PFSK-1 (cell line): ENCODE results near the gene ZKSCAN8.

ENCODE experiments used
- FOXP2 ChIP-seq: optimal IDR thresholded peaks from 2 replicates; pipeline ENCODE3; 2011; ENCODE audit warnings: borderline replicate concordance, control low read depth, inconsistent platforms; ENCODE audit not compliant: insufficient read depth; ENCODE audit errors: extremely low read length, extremely low read depth
- POLR2AphosphoS5 ChIP-seq: IDR thresholded peaks from 2 replicates; pipeline ENCODE4 v1.6.1; 2012; ENCODE audit warnings: low read depth, mild to moderate bottlenecking, control low read depth, low read length, moderate library complexity
- SIN3A ChIP-seq: IDR thresholded peaks from 2 replicates; pipeline ENCODE4 v1.6.1; 2012; ENCODE audit warnings: mild to moderate bottlenecking, low read length, moderate library complexity, borderline replicate concordance; ENCODE audit not compliant: insufficient read depth
- TAF1 ChIP-seq: IDR thresholded peaks from 2 replicates; pipeline ENCODE4 v1.6.1; 2012; ENCODE audit warnings: low read length, control low read depth, borderline replicate concordance; ENCODE audit not compliant: insufficient read depth
- TF ChIP-seq, protein P1 (sequence below), 2 experiments: IDR thresholded peaks; 2 replicates each; pipeline versions ENCODE4 v1.6.1 to v1.8.0; 2011 to 2012; ENCODE audit warnings: low read depth in 2 of 2, low read length in 2 of 2, control low read depth in 1 of 2, inconsistent platforms in 1 of 2, mild to moderate bottlenecking in 1 of 2, moderate library complexity in 1 of 2; ENCODE audit not compliant: insufficient read depth in 1 of 2

ZKSCAN8 gene

DNA sequence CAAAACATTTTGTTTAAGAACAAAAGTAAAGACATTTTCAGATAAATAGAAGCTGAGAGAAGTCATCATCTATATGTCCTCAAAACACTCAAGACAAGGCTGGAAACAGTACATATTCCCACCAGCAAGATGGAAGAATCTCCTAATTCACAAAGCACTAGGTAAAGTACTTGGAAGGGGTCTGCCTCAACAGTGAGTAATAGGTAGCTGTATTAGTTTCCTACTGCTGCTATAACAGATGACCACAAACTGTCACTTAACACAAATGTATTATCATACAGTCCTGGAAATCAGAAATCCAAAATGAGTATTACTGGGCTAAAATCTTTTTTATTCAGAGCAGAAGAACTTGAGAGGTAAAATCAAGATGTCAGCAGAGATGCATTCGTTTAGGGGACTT, 40.6 kb downstream of the ZKSCAN8 start:
- TF ChIP-seq SIN3A (no peak), POLR2AphosphoS5 (no peak), TAF1 (no peak), FOXP2 (no peak)
- TF ChIP-seq, protein P1, sequence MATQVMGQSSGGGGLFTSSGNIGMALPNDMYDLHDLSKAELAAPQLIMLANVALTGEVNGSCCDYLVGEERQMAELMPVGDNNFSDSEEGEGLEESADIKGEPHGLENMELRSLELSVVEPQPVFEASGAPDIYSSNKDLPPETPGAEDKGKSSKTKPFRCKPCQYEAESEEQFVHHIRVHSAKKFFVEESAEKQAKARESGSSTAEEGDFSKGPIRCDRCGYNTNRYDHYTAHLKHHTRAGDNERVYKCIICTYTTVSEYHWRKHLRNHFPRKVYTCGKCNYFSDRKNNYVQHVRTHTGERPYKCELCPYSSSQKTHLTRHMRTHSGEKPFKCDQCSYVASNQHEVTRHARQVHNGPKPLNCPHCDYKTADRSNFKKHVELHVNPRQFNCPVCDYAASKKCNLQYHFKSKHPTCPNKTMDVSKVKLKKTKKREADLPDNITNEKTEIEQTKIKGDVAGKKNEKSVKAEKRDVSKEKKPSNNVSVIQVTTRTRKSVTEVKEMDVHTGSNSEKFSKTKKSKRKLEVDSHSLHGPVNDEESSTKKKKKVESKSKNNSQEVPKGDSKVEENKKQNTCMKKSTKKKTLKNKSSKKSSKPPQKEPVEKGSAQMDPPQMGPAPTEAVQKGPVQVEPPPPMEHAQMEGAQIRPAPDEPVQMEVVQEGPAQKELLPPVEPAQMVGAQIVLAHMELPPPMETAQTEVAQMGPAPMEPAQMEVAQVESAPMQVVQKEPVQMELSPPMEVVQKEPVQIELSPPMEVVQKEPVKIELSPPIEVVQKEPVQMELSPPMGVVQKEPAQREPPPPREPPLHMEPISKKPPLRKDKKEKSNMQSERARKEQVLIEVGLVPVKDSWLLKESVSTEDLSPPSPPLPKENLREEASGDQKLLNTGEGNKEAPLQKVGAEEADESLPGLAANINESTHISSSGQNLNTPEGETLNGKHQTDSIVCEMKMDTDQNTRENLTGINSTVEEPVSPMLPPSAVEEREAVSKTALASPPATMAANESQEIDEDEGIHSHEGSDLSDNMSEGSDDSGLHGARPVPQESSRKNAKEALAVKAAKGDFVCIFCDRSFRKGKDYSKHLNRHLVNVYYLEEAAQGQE (IDR thresholded peaks at IDR 0.05; ENCODE audit: insufficient read depth in 1 of 2, low read depth in 2 of 2, low read length in 2 of 2) = no peak

DNA sequence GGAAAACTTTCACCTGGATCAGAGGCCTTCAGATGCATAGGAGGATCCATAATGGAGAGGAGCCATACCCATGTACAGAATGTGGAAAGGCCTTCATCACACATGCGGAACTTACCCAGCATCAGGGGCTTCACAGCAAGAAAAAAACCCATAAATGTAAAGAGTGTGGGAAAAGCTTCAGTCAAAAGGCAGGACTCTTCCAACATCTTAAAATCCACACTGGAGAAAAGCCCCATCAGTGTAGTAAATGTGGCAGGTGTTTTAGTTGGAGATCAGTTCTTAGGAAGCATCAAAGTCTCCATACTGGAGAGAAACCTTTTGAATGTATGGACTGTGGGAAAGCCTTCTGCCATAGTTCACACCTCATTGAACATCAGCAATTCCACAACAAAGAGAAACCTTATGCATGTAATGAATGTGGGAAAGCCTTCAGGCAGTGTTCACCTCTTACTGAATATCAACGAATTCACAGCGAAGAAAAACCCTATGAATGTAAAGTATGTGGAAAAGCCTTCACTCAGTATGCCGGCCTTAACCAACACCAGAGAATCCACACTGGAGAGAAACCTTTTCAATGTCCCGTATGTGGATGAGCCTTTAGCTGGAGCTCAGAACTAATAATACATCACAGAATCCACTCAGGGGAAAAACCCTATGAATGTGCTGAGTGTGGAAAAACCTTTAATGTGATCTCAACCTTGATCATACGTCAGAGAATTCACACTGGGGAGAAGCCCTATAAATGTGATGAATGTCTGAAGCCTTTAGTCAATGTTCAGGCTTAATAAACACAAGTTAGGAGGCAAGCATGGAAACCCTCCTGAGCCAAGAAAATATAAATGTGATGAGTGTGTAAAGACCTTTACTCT, 46.7 kb downstream of the ZKSCAN8 start:
- TF ChIP-seq, protein P1 (IDR thresholded peaks at IDR 0.05; ENCODE audit: insufficient read depth in 1 of 2, low read depth in 2 of 2, low read length in 2 of 2) = no peak
- TF ChIP-seq SIN3A = no peak
- TF ChIP-seq POLR2AphosphoS5 = no peak
- TF ChIP-seq TAF1 = no peak
- no peak for TF ChIP-seq FOXP2

DNA sequence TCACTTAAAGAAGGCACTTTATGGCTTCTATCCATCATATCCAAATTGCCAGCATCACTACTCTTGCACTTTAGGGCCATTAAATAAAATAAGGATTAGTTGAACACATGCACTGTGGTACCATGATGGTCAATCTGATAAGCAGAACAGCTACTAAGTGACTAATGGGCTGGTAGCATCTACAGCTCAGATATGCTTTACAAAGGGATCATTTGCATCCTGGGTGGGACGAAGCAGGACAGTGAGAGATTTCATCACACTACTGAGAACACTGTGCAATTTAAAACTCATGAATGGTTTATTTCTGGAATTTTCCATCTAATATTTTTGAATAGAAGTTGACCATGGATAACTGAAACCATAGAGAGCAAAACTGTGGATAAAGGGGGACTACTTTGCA, 58.3 kb downstream of the ZKSCAN8 start:
- TF ChIP-seq, protein P1 (IDR thresholded peaks at IDR 0.05; ENCODE audit: insufficient read depth in 1 of 2, low read depth in 2 of 2, low read length in 2 of 2) = no peak
- TF ChIP-seq POLR2AphosphoS5 (no peak), SIN3A (no peak), FOXP2 (no peak), TAF1 (no peak)

DNA sequence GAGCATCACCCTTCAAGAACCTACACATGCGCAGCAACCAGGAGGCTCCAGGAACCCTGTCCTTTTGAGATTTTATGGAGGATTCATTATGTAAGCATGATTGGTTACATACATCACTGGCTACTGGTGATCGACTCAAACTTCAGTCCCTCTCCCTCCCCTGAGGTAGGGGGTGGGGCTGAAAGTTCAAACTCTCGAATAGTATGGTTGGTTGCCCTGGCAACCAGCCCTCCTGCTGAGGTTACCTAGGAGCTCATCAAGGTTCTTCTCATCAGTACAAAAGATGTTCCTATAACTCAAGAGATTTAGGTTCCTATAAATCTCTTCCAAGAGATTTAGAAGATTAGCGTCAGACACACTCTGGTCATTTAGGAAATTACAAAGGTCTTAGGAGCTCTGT, 61.5 kb downstream of the ZKSCAN8 start:
- TF ChIP-seq SIN3A (no peak), FOXP2 (no peak), TAF1 (no peak), POLR2AphosphoS5 (no peak)
- TF ChIP-seq, protein P1 (IDR thresholded peaks at IDR 0.05; ENCODE audit: insufficient read depth in 1 of 2, low read depth in 2 of 2, low read length in 2 of 2) = no peak

DNA sequence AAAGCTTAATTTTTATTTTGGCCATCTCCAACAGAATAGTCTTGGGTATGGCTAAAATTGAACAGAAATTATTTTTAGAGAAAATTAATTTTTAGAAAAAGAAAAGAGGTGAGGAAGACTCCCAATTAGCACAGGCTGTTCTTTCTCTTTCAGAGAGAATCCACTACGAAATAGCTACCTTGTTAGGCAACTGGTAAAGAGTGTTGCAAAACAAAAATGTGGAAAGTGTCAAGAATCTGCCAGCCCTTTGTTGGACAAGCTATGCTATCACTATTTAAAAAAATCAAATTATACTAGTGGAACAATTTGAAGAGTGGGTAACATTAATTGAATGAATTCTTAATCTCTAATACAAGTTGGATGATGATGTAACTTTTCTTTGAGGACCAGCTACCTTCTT, 64.2 kb downstream of the ZKSCAN8 start:
- no peak for TF ChIP-seq POLR2AphosphoS5
- TF ChIP-seq TAF1 = no peak
- TF ChIP-seq, protein P1 (IDR thresholded peaks at IDR 0.05; ENCODE audit: insufficient read depth in 1 of 2, low read depth in 2 of 2, low read length in 2 of 2) = no peak
- no peak for TF ChIP-seq SIN3A
- TF ChIP-seq FOXP2 = no peak
